ENCODE measurements around the gene THSD4.

DNA sequence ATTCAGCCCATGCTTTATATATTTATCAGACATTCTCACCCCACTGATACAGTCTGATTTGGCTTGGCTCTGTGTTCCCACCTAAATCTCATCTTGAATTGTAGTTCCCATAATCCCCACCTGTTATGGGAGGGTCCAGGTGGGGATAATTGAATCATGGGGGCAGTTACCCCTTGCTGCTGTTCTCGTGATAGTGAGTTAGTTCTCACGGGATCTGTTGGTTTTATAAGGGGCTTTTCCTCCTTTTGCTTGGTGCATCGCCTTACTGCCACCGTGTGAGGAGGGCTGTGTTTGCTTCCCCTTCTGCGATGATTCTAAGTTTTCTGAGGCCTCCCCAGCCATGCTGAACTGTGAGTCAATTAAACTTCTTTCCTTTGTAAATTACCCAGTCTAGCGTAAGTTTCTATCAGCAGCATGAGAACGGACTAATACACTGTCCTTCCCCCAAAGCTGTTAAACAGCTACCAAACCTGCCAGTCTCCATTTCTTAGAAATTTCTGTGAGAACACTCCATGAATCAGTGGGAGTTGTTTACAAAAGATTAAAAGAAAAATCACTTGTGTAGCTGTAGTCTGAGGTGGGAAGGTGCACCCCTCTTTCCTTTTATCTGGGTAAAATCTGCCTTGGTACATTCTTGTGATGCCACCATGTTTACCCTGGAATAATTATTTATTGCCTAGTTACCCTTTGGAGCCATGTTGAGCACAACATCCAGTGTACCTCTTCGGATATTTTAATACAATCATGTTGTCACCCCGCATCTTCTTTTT, 160.5 kb downstream of the THSD4 start:
- TF ChIP-seq, protein P1, sequence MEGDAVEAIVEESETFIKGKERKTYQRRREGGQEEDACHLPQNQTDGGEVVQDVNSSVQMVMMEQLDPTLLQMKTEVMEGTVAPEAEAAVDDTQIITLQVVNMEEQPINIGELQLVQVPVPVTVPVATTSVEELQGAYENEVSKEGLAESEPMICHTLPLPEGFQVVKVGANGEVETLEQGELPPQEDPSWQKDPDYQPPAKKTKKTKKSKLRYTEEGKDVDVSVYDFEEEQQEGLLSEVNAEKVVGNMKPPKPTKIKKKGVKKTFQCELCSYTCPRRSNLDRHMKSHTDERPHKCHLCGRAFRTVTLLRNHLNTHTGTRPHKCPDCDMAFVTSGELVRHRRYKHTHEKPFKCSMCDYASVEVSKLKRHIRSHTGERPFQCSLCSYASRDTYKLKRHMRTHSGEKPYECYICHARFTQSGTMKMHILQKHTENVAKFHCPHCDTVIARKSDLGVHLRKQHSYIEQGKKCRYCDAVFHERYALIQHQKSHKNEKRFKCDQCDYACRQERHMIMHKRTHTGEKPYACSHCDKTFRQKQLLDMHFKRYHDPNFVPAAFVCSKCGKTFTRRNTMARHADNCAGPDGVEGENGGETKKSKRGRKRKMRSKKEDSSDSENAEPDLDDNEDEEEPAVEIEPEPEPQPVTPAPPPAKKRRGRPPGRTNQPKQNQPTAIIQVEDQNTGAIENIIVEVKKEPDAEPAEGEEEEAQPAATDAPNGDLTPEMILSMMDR (conservative IDR thresholded peaks at IDR 0.05 in 1 of 2, IDR thresholded peaks at IDR 0.05 in 1 of 2; ENCODE audit: low read depth in 1 of 2, low read length in 2 of 2), result no peak
- TF ChIP-seq EZH2 (IDR thresholded peaks at IDR 0.05; ENCODE audit: low read length, missing control alignments), result no peak

All from fibroblast of lung (primary cell).